ENCODE data around the gene RFX7. TPM values are rescaled to one million over a fixed set of nuclear protein-coding genes. Genes with fewer than 3 reads are reported as not detected.

The RFX7 gene
- total RNA-seq, 1 experiment from 2014 or later = 18.1 TPM

- TF ChIP-seq, protein P1, sequence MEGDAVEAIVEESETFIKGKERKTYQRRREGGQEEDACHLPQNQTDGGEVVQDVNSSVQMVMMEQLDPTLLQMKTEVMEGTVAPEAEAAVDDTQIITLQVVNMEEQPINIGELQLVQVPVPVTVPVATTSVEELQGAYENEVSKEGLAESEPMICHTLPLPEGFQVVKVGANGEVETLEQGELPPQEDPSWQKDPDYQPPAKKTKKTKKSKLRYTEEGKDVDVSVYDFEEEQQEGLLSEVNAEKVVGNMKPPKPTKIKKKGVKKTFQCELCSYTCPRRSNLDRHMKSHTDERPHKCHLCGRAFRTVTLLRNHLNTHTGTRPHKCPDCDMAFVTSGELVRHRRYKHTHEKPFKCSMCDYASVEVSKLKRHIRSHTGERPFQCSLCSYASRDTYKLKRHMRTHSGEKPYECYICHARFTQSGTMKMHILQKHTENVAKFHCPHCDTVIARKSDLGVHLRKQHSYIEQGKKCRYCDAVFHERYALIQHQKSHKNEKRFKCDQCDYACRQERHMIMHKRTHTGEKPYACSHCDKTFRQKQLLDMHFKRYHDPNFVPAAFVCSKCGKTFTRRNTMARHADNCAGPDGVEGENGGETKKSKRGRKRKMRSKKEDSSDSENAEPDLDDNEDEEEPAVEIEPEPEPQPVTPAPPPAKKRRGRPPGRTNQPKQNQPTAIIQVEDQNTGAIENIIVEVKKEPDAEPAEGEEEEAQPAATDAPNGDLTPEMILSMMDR (IDR thresholded peaks at IDR 0.05 in 2 of 3, conservative IDR thresholded peaks at IDR 0.05 in 1 of 3; ENCODE audit: borderline replicate concordance in 1 of 3, insufficient read depth in 1 of 3, low read depth in 2 of 3, low read length in 2 of 3) = no peak
These were observed 36.0 kb downstream of the RFX7 start (continued) for GRCh38 chr15:56207711-56208110.

- POLR2A ChIA-PET = no interaction called here
- no TSS peak for BruUV-seq (replicated peaks)
- Histone ChIP-seq H3K4me3 (replicated peaks in 1 of 2; ENCODE audit: low read depth in 1 of 2, low read length in 2 of 2) (no peak overlapping the region), H3K4me2 (ENCODE audit: low read length) (no peak overlapping the region), H3K9ac (ENCODE audit: low read length) (no peak overlapping the region), H3K9me3 (ENCODE audit: control insufficient read depth in 1 of 2, insufficient read depth in 1 of 2, low read depth in 1 of 2, low read length in 2 of 2) (no peaks in the 10 kb centered on the region), H3K79me2 (ENCODE audit: insufficient read depth, low read length) (peaks cover 83% of the 10 kb centered on the region), H3K9me2 (ENCODE audit: insufficient read depth) (no peaks in the 10 kb centered on the region), H3K27ac (ENCODE audit: low read depth, low read length) (no peak overlapping the region), H4K20me1 (ENCODE audit: insufficient read depth) (no peaks in the 10 kb centered on the region), H3K36me3 (ENCODE audit: control insufficient read depth in 1 of 2, insufficient read depth in 2 of 2, low read length in 2 of 2) (no peaks in the 10 kb centered on the region), H2AFZ (ENCODE audit: low read depth, low read length, poor library complexity, severe bottlenecking) (no peak overlapping the region), H3K27me3 (ENCODE audit: insufficient read depth, low read length) (no peaks in the 10 kb centered on the region), H3K4me1 (ENCODE audit: control insufficient read depth in 1 of 2, insufficient read depth in 2 of 2, low read length in 2 of 2) (no peaks in the 10 kb centered on the region)
- intact Hi-C loops (cut with micrococcal nuclease) = no loop called here
- CTCF ChIA-PET = no interaction called here
- RAD21 ChIA-PET (ENCODE audit: low non-redundant PET in 1 of 2, low total read pairs in 2 of 2, uncharacterized antibody in 2 of 2, unreplicated experiment in 2 of 2) = no interaction called here
- ATAC-seq = no peak
- no peak for DNase-seq (ENCODE audit: low read depth, low spot score)
- TF ChIP-seq MAX (IDR thresholded peaks at IDR 0.05) (no peak), SIN3A (IDR thresholded peaks at IDR 0.05; ENCODE audit: low read depth) (no peak), POLR2A (IDR thresholded peaks at IDR 0.05; ENCODE audit: borderline replicate concordance, extremely low read depth, insufficient read depth, insufficient read length) (no peak), EGR1 (IDR thresholded peaks at IDR 0.05; ENCODE audit: low read depth) (no peak)
- TF ChIP-seq, protein P2, sequence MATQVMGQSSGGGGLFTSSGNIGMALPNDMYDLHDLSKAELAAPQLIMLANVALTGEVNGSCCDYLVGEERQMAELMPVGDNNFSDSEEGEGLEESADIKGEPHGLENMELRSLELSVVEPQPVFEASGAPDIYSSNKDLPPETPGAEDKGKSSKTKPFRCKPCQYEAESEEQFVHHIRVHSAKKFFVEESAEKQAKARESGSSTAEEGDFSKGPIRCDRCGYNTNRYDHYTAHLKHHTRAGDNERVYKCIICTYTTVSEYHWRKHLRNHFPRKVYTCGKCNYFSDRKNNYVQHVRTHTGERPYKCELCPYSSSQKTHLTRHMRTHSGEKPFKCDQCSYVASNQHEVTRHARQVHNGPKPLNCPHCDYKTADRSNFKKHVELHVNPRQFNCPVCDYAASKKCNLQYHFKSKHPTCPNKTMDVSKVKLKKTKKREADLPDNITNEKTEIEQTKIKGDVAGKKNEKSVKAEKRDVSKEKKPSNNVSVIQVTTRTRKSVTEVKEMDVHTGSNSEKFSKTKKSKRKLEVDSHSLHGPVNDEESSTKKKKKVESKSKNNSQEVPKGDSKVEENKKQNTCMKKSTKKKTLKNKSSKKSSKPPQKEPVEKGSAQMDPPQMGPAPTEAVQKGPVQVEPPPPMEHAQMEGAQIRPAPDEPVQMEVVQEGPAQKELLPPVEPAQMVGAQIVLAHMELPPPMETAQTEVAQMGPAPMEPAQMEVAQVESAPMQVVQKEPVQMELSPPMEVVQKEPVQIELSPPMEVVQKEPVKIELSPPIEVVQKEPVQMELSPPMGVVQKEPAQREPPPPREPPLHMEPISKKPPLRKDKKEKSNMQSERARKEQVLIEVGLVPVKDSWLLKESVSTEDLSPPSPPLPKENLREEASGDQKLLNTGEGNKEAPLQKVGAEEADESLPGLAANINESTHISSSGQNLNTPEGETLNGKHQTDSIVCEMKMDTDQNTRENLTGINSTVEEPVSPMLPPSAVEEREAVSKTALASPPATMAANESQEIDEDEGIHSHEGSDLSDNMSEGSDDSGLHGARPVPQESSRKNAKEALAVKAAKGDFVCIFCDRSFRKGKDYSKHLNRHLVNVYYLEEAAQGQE (IDR thresholded peaks at IDR 0.05; ENCODE audit: low read depth) = no peak
These were observed 36.6 kb downstream of the RFX7 start for GRCh38 chr15:56207092-56207491.
